Keratinocyte (primary cell): ENCODE results near the gene KRR1. TPM values are rescaled to one million over a fixed set of nuclear protein-coding genes. Genes with fewer than 3 reads are reported as not detected.

Experiments
- DNase-seq: peaks from one replicate; pipeline ENCODE4 v3.0.0-alpha.2; 2011; ENCODE audit warnings: low read depth, missing footprints, low spot score
- FAIRE-seq: peaks from 2 replicates; lab custom pipeline; 2011; peaks lifted over from hg19 to GRCh38; lab: Jason Lieb, UNC
- H2AFZ ChIP-seq: 2 replicates; pipeline ENCODE4 v1.6.0; 2012; ENCODE audit warnings: low read length, control low read depth, inconsistent platforms; ENCODE audit not compliant: control insufficient read depth
- H3K27ac ChIP-seq: 2 replicates; pipeline ENCODE4 v1.5.1; 2011; ENCODE audit warnings: low read length; ENCODE audit not compliant: control insufficient read depth, insufficient read depth
- H3K27me3 ChIP-seq: 3 replicates; pipeline ENCODE4 v1.6.0; 2011; ENCODE audit warnings: low read length; ENCODE audit not compliant: control insufficient read depth, insufficient read depth; ENCODE audit errors: extremely low read depth
- H3K36me3 ChIP-seq, 2 experiments: 2 replicates in 1 of 2; 3 replicates in 1 of 2; pipeline ENCODE4 v1.5.1; 2011; ENCODE audit warnings: low read length in 2 of 2, mild to moderate bottlenecking in 1 of 2; ENCODE audit not compliant: control insufficient read depth in 2 of 2, insufficient read depth in 2 of 2; ENCODE audit errors: extremely low read depth in 1 of 2
- H3K4me1 ChIP-seq: 3 replicates; pipeline ENCODE4 v1.5.1; 2011; ENCODE audit warnings: low read length; ENCODE audit not compliant: control insufficient read depth, insufficient read depth; ENCODE audit errors: extremely low read depth
- H3K4me2 ChIP-seq: 3 replicates; pipeline ENCODE4 v1.6.0; 2011; ENCODE audit warnings: low read depth, low read length; ENCODE audit not compliant: control insufficient read depth, insufficient read depth; ENCODE audit errors: extremely low read depth
- H3K4me3 ChIP-seq, 3 experiments: fragments of 200-600 bp in 1 of 3; sonication (generic) in 1 of 3; 2 replicates in 2 of 3; 3 replicates in 1 of 3; pipeline ENCODE4 v1.5.1; 2011 to 2016; ENCODE audit warnings: low read length in 3 of 3, mild to moderate bottlenecking in 3 of 3, control low read depth in 2 of 3, inconsistent platforms in 1 of 3, low read depth in 1 of 3, mixed read lengths in 1 of 3, mixed run types in 1 of 3, moderate library complexity in 1 of 3; ENCODE audit not compliant: control insufficient read depth in 2 of 3, insufficient read depth in 2 of 3; ENCODE audit errors: extremely low read depth in 1 of 3
- H3K79me2 ChIP-seq: 2 replicates; pipeline ENCODE4 v1.6.0; 2012; ENCODE audit warnings: low read length; ENCODE audit not compliant: control insufficient read depth, insufficient read depth
- H3K9ac ChIP-seq: 3 replicates; pipeline ENCODE4 v1.6.0; 2011; ENCODE audit warnings: low read length; ENCODE audit not compliant: control insufficient read depth, insufficient read depth; ENCODE audit errors: extremely low read depth
- H3K9me1 ChIP-seq: 3 replicates; pipeline ENCODE4 v1.6.0; 2011; ENCODE audit warnings: low read length; ENCODE audit not compliant: control insufficient read depth, insufficient read depth; ENCODE audit errors: extremely low read depth
- H3K9me3 ChIP-seq: 2 replicates; pipeline ENCODE4 v1.5.1; 2012; ENCODE audit warnings: low read depth, low read length; ENCODE audit not compliant: control insufficient read depth
- H4K20me1 ChIP-seq: 3 replicates; pipeline ENCODE4 v1.6.0; 2011; ENCODE audit warnings: low read length; ENCODE audit not compliant: control insufficient read depth, insufficient read depth; ENCODE audit errors: extremely low read depth
- CTCF ChIP-seq, 3 experiments: IDR thresholded peaks in 1 of 3; conservative IDR thresholded peaks in 1 of 3; optimal IDR thresholded peaks in 1 of 3; 2 replicates in 2 of 3; 3 replicates in 1 of 3; pipeline versions ENCODE3 to v1.5.1; 2011; ENCODE audit warnings: low read length in 3 of 3, mild to moderate bottlenecking in 3 of 3, moderate library complexity in 2 of 3, control low read depth in 1 of 3, inconsistent platforms in 1 of 3; ENCODE audit not compliant: insufficient read depth in 2 of 3; ENCODE audit errors: extremely low read depth in 1 of 3
- EZH2 ChIP-seq: IDR thresholded peaks from one replicate; pipeline ENCODE4 v1.6.1; 2012; ENCODE audit warnings: inconsistent platforms, mild to moderate bottlenecking, low read length, moderate library complexity
- dilution Hi-C: fragments of 300-500 bp; cut with MboI; formaldehyde crosslinking; loops from one replicate; pipeline ENCODE4 v1.7.0; 2020; ENCODE audit warnings: low sequenced_read_pairs; ENCODE audit not compliant: extremely low pct_ligation_motif_present
- polyA plus RNA-seq, 5 experiments: library from polyadenylated mRNA; depleted of rRNA in 3 of 5; stranded (reverse) in 3 of 5; stranded (forward) in 1 of 5; unstranded in 1 of 5; fragments of >200 nt; gene quantifications; 1 replicate in 1 of 5; 2 replicates in 3 of 5; 3 replicates in 1 of 5; pipeline versions ENCODE4 v1.2.1 to v1.2.3, GENCODE V29; 2011 to 2012; ENCODE audit warnings: missing spikeins in 2 of 5, low read depth in 1 of 5, low replicate concordance in 1 of 5

The KRR1 gene
- polyA plus RNA-seq, 1 donor (not counting 4 experiments of a cell fraction or from before 2014, with no cell fraction given), result 74.7 TPM

DNA sequence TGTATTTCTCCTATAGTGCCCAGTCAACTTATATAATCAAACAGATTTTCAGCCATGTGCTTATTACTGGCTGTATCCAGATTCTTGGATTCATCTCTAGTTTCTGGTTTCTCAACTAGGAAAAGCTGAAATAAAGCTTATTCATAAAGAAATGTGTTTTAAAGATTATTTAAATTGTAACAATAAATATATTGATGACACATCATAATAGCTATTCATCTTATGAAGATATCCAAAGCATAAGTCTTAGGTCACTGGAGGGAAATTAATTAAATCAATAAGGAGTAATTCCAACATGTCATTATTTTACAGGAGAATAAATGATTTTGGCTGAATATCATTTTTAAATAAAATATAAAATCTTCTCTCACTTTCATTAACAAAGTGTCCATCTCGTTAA is 32.1 kb upstream of the KRR1 start:
- Histone ChIP-seq H2AFZ (no peak overlapping the region), H3K27ac (no peak overlapping the region), H3K4me2 (no peak overlapping the region), H3K9ac (no peak overlapping the region), H3K4me1 (no peaks in the 10 kb centered on the region), H3K9me1 (no peaks in the 10 kb centered on the region), H3K9me3 (no peaks in the 10 kb centered on the region), H4K20me1 (no peaks in the 10 kb centered on the region), H3K36me3 (no peaks in the 10 kb centered on the region), H3K27me3 (no peaks in the 10 kb centered on the region), H3K4me3 (no peak overlapping the region), H3K79me2 (no peaks in the 10 kb centered on the region)
- FAIRE-seq (no peak), DNase-seq (no peak)
- dilution Hi-C loops, result no loop called here
- no peak for TF ChIP-seq CTCF (optimal IDR thresholded peaks at IDR 0.05 in 1 of 3, IDR thresholded peaks at IDR 0.05 in 1 of 3, conservative IDR thresholded peaks at IDR 0.05 in 1 of 3; ENCODE audit: extremely low read depth in 1 of 3, insufficient read depth in 2 of 3, low read length in 3 of 3)
- no peak for TF ChIP-seq EZH2

DNA sequence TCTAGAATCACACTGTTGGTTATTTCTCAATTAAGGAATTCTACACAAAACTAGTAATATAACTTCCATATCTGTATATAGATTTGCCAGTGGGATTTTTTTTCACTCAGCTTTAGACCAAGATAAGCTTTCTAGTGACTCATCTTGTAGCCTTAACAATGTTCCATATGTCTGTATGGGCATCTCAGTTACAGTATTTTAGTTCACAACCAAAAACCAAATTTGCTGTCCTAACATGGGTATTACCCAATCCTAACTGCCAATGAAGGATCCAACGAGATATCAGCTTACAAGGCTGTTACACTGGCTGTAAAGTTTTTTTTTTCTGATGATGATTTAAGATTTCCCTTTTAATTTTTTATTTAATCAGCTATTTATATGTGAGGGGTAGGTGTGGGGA is 31.5 kb upstream of the KRR1 start:
- H3K9ac ChIP-seq, result no peak overlapping the region
- no peaks in the 10 kb centered on the region for H3K9me3 ChIP-seq
- no peak for DNase-seq
- H3K36me3 ChIP-seq, result no peaks in the 10 kb centered on the region
- TF ChIP-seq EZH2 (no peak), CTCF (optimal IDR thresholded peaks at IDR 0.05 in 1 of 3, IDR thresholded peaks at IDR 0.05 in 1 of 3, conservative IDR thresholded peaks at IDR 0.05 in 1 of 3; ENCODE audit: extremely low read depth in 1 of 3, insufficient read depth in 2 of 3, low read length in 3 of 3) (no peak)
- no peaks in the 10 kb centered on the region for H4K20me1 ChIP-seq
- no peak overlapping the region for H3K27ac ChIP-seq
- no peak overlapping the region for H3K4me2 ChIP-seq
- dilution Hi-C loops, result no loop called here
- no peak overlapping the region for H2AFZ ChIP-seq
- H3K4me3 ChIP-seq, result no peak overlapping the region
- no peaks in the 10 kb centered on the region for H3K4me1 ChIP-seq
- no peaks in the 10 kb centered on the region for H3K27me3 ChIP-seq
- H3K79me2 ChIP-seq, result no peaks in the 10 kb centered on the region
- no peak for FAIRE-seq
- H3K9me1 ChIP-seq, result no peaks in the 10 kb centered on the region
